HG02763 (cell line): ENCODE results near the gene AZIN2.

Source experiments
- ATAC-seq: cut with Tn5 transposase; IDR thresholded peaks from one replicate; pipeline ENCODE4 v1.9.1; 2021; ENCODE audit warnings: mild to moderate bottlenecking, moderate library complexity; ENCODE audit not compliant: unreplicated experiment

AZIN2 gene

GRCh38 chr1:33149453-33150190 lies 68.7 kb downstream of the AZIN2 start:
- no peak for ATAC-seq

- ATAC-seq: no peak
Measured at GRCh38 chr1:33150522-33150921, 69.6 kb downstream of the AZIN2 start.

GRCh38 chr1:33151116-33151515 lies 70.2 kb downstream of the AZIN2 start:
- ATAC-seq: no peak

GRCh38 chr1:33152685-33153432 lies 71.9 kb downstream of the AZIN2 start:
- no peak for ATAC-seq

GRCh38 chr1:33153650-33154049 lies 72.7 kb downstream of the AZIN2 start:
- ATAC-seq: no peak

- no peak for ATAC-seq
Measured at GRCh38 chr1:33155877-33156538, 75.1 kb downstream of the AZIN2 start.

- ATAC-seq: no peak
Measured at GRCh38 chr1:33157131-33157530, 76.2 kb downstream of the AZIN2 start.

GRCh38 chr1:33158366-33158765 lies 77.4 kb downstream of the AZIN2 start:
- no peak for ATAC-seq

- no peak for ATAC-seq
Measured at GRCh38 chr1:33159577-33159976, 78.6 kb downstream of the AZIN2 start.

GRCh38 chr1:33161061-33161681 lies 80.2 kb downstream of the AZIN2 start:
- no peak for ATAC-seq

- no peak for ATAC-seq
Measured at GRCh38 chr1:33162141-33162540, 81.2 kb downstream of the AZIN2 start.

- no peak for ATAC-seq
Measured at GRCh38 chr1:33163621-33164519, 82.9 kb downstream of the AZIN2 start.

GRCh38 chr1:33165209-33165608 lies 84.3 kb downstream of the AZIN2 start:
- no peak for ATAC-seq

- ATAC-seq: no peak
Measured at GRCh38 chr1:33165809-33166208, 84.9 kb downstream of the AZIN2 start.

GRCh38 chr1:33167650-33168447 lies 86.9 kb downstream of the AZIN2 start:
- no peak for ATAC-seq

- no peak for ATAC-seq
Measured at GRCh38 chr1:33168556-33169289, 87.8 kb downstream of the AZIN2 start.

- ATAC-seq: no peak
Measured at GRCh38 chr1:33169290-33170055, 88.5 kb downstream of the AZIN2 start.
